Stimulated activated CD4-positive, alpha-beta T cell treated with anti-CD3 and anti-CD28 coated beads, Interleukin-15, amount 100 ng/mL, for 1 hour (primary cell): ENCODE results near the gene ZNF71.

ENCODE experiments used
- DNase-seq, 2 donors: peaks; one replicate each; pipeline ENCODE4 v3.0.0-alpha.2; 2020; ENCODE audit warnings: low read depth in 1 of 2, low spot score in 1 of 2

The ZNF71 gene

GRCh38 chr19:56594783-56595547 is at the start of gene ZNF71:
TSS of gene ZNF71 (plus strand) at chr19:56595302. CDS start at chr19:56601559, 6,257 bp downstream.
- peak; percentile 70 to 82 for DNase-seq

DNA sequence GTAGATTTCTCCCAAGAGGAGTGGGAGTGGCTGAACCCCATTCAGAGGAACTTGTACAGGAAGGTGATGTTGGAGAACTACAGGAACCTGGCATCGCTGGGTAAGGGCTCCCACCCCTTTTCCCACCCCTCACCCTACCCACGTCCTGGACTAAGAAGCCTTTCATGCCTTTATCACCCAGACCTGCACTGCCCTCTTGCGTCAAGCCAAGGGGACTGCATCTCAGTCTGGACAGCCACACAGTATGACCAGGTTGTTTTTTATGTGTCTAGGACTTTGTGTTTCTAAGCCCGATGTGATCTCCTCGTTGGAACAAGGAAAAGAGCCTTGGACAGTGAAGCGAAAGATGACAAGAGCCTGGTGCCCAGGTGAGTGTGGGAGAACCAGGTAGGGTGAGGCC is 47.6 kb upstream of the ZNF71 start:
- no peak for DNase-seq

GRCh38 chr19:56554272-56554869 is 40.7 kb upstream of the ZNF71 start:
- DNase-seq, result no peak

DNA sequence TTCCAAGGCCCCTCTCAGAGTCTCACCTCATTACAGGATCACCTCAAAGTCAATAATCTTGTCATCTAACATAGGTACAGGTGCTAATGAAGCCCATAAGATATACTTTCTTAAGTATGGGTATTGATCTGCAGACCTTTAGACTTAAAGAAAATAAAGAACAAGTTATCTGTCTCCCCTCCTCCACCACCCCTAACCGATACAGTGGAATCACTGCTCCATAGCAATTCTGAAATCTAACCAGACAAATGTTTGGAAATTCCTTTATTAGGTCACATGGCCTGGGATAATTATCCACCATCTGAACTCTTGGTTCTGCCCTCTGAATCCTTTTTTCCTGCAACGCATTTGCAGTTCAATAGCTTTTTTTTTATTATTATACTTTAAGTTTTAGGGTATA is 32.3 kb upstream of the ZNF71 start:
- no peak for DNase-seq

GRCh38 chr19:56566904-56567273 is 28.2 kb upstream of the ZNF71 start:
- peak in 1 of 2 donors; percentile 31 for DNase-seq

DNA sequence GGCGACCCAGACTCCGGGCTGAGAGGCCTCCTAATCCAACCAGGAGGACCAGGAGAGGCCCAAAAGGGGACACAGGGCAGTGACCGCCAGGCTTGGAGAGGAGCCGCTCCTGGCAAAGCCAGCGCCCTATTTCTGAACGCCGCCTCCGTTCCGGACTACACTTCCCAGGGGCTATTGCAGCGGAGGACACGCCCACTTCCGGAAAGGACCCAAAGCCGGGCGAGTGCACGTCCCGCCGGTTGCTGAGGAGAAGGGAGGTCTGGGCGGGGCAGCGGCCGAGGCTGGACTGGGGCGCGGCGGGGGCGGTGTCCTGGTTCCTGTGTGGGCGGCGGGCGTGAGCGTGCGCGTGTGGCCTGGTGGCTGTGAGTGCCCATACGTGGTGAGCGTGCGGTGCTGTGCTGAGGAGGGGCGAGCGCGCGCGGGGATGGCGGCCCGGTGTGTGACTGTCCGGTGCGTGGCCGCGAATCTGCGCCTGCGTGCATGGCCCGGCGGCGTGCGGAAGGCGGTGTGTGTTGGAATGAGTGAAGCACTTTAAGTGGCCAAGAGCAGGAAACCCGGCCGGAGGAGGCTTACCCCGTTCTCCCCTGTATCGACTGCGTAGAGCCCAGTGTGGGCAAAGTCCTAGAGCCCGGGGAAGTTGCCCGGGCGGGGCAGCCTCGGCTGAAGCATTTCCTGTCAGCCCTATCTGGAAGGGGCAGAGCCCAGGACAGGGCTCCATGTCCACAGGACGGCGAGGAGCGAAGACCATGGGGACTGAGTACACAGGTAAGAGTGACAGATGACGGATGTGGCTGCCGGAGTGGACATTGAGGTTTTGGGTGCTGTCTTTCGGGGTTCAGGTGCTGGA is 27.6 kb upstream of the ZNF71 start, which contains the start of gene ZNF470:
Gene ZNF470 (plus strand): TSS at position 195 of the 847 bp plus-strand sequence. CDS start 2,844 bp downstream, outside the sequence.
- DNase-seq, result peak; percentile 73

GRCh38 chr19:56572589-56572988 is 22.5 kb upstream of the ZNF71 start:
- no peak for DNase-seq

- DNase-seq, result no peak
These were observed 21.2 kb upstream of the ZNF71 start for GRCh38 chr19:56573914-56574313.

GRCh38 chr19:56577719-56578602 is 17.1 kb upstream of the ZNF71 start:
- DNase-seq, result no peak

- DNase-seq, result no peak
These were observed 688 bp upstream of the ZNF71 start for GRCh38 chr19:56594446-56594782.

- no peak for DNase-seq
These were observed 422 bp downstream of the ZNF71 start for GRCh38 chr19:56595548-56595899.

DNA sequence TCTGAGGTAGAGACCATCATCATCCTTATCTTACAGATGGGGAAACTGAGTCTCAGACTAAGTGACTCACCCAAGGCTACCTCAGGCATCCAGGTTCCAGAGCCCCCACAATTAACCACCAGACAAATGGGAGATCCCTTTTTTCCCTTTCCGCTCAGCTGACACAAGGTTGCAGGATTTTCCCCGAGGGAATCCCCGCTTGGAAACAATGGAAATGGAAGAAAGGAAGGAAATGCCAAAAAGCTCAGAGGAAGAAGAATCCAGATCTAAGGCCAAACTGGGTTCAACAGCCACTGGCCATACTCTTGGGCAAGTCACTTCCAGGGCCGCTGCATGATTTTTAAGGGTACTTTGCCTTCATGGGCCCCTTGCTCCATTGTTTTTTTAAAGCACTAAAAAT is 1.6 kb downstream of the ZNF71 start:
- DNase-seq, result no peak

GRCh38 chr19:56597696-56598095 is 2.6 kb downstream of the ZNF71 start:
- no peak for DNase-seq

DNA sequence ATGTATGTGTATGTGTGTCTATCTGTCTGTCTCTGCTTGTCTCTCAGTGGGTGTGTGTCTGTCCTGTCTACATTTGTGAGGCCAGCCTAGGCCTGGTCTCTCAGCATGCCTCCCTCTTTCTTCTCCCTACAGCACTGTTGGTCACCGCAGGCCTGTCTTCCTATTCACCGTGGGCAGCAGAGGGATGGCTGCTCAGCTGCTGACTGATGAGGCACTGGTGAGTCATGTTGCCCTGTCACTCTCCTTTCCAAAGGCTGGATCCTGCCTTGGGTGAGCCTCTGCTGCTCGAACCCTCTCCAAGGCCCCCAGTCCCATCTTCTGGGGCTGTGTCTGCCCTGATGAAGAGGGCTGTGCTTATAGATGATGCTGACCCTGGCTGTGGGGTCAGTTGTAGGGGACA is 6.3 kb downstream of the ZNF71 start:
- DNase-seq, result no peak

GRCh38 chr19:56603829-56604228 is 8.7 kb downstream of the ZNF71 start:
- DNase-seq, result no peak

DNA sequence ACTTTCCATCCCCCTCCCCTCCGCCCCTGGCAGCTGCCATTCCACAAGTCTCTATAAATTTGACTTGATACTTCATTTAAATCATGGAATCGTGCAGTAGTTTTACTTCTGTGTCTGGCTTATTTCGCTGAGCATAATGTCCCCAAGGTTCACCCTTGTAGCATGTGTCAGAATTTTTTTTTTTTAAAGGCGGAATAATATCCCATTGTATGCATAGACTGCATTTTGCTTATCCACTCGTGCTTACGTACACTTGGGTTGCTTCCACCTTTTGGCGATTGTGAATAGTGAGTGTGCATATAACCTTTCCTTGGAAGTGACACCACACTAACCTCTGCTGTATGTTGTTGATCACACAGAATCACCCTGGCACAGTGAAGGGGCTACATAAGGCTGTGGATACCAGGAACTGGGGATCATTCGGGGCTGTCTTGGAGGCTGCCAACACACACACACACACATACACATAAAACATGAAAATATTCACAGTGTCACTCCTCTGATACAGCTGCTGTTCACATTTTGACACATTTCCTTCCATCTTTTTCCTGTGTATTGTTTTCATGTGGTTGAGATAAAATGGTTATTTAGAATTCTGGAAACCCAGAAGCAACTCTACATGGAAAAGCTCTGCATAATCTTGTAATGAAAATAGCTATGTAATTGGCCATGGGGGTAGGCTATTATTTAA is 13.3 kb downstream of the ZNF71 start:
- DNase-seq, result no peak

DNA sequence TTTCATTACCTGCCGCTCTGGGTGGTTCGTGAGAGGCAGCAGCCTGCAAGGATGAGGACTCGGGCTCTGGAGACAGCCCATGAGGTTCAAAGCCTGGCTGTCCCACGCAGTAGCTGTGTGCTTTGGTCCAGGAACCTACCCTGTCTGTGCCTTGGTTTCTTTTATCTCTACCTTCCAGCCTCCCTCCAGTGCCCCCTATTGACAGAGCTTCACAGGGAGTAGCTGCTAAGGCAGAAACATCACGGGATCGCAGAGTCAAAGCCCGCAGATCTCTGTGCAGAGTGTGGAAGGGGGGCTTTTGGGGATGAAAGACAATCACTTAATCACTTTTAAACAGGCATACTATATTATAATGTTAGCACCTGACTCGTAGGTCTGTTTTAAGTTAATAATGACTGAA is 16.2 kb downstream of the ZNF71 start:
- DNase-seq, result no peak

GRCh38 chr19:56612737-56613136 is 17.6 kb downstream of the ZNF71 start:
- no peak for DNase-seq

- DNase-seq, result no peak
These were observed 18.5 kb downstream of the ZNF71 start for GRCh38 chr19:56613639-56614038.

DNA sequence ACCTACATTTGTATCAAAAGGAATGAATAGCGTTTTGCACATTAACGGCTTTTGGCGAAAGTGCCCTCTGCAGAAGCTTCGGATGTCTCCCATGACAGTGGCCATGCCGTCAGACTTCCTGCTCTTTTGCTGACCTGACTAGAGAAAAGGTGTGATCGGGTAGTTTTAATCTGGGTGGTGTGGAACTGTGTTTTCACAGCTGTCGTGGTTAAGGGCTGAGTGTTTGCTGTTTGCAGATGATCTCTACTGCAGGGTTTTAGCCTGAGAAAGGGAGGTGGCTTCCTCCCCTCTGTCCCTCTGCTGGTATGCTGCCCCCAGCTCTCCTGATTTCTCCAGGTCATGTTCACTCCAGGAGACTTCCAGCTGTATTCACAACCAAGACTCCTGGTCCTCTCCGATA is 22.4 kb downstream of the ZNF71 start:
- no peak for DNase-seq

- no peak for DNase-seq
These were observed 24.0 kb downstream of the ZNF71 start for GRCh38 chr19:56619121-56619520.
